Astrocyte (in vitro differentiated cells and primary cell): Measurements from ENCODE around the gene SPATC1L. TPM values are rescaled to one million over a fixed set of nuclear protein-coding genes. Genes with fewer than 3 reads are reported as not detected.

Experiments used
- DNase-seq: peaks from one replicate; pipeline ENCODE4 v3.0.0-alpha.2; 2010; ENCODE audit warnings: low read depth
- FAIRE-seq: peaks from 2 replicates; lab custom pipeline; 2011; peaks lifted over from hg19 to GRCh38; lab: Jason Lieb, UNC
- H2AFZ ChIP-seq: 2 replicates; pipeline ENCODE4 v1.6.0; 2012; ENCODE audit warnings: low read depth, low read length, inconsistent platforms
- H3K27ac ChIP-seq: 2 replicates; pipeline ENCODE4 v1.5.1; 2011; ENCODE audit warnings: low read depth, low read length, inconsistent platforms
- H3K27me3 ChIP-seq: 2 replicates; pipeline ENCODE4 v1.6.0; 2011; ENCODE audit warnings: low read length, inconsistent platforms; ENCODE audit not compliant: insufficient read depth
- H3K36me3 ChIP-seq: 2 replicates; pipeline ENCODE4 v1.5.1; 2011; ENCODE audit warnings: low read length, inconsistent platforms; ENCODE audit not compliant: insufficient read depth
- H3K4me1 ChIP-seq: 2 replicates; pipeline ENCODE4 v1.5.1; 2011; ENCODE audit warnings: low read length, inconsistent platforms; ENCODE audit not compliant: insufficient read depth
- H3K4me2 ChIP-seq: 2 replicates; pipeline ENCODE4 v1.6.0; 2012; ENCODE audit warnings: low read length, inconsistent platforms
- H3K4me3 ChIP-seq: 2 replicates; pipeline ENCODE4 v1.5.1; 2011; ENCODE audit warnings: low read depth, mild to moderate bottlenecking, low read length, inconsistent platforms; ENCODE audit not compliant: insufficient read depth
- H3K79me2 ChIP-seq: 2 replicates; pipeline ENCODE4 v1.6.0; 2012; ENCODE audit warnings: mild to moderate bottlenecking, low read length, inconsistent platforms; ENCODE audit not compliant: insufficient read depth
- H3K9ac ChIP-seq: 2 replicates; pipeline ENCODE4 v1.6.0; 2012; ENCODE audit warnings: mild to moderate bottlenecking, low read length, inconsistent platforms
- H3K9me3 ChIP-seq: 2 replicates; pipeline ENCODE4 v1.5.1; 2012; ENCODE audit warnings: low read depth, mild to moderate bottlenecking, low read length, inconsistent platforms; ENCODE audit not compliant: insufficient read depth
- H4K20me1 ChIP-seq: 2 replicates; pipeline ENCODE4 v1.6.0; 2012; ENCODE audit warnings: low read length, inconsistent platforms; ENCODE audit not compliant: insufficient read depth
- H3K27ac Mint-ChIP-seq: one replicate; pipeline ENCODE4 v1.8.0; 2021; ENCODE audit warnings: mild to moderate bottlenecking, mixed read lengths; ENCODE audit not compliant: unreplicated experiment
- H3K27me3 Mint-ChIP-seq: one replicate; pipeline ENCODE4 v1.8.0; 2021; ENCODE audit warnings: low read depth, mixed read lengths; ENCODE audit not compliant: unreplicated experiment
- H3K36me3 Mint-ChIP-seq: one replicate; pipeline ENCODE4 v1.8.0; 2021; ENCODE audit warnings: low read depth, mixed read lengths; ENCODE audit not compliant: unreplicated experiment
- H3K4me1 Mint-ChIP-seq: one replicate; pipeline ENCODE4 v1.8.0; 2021; ENCODE audit warnings: low read depth, mixed read lengths; ENCODE audit not compliant: unreplicated experiment
- H3K4me3 Mint-ChIP-seq: one replicate; pipeline ENCODE4 v1.8.0; 2021; ENCODE audit warnings: mild to moderate bottlenecking, moderate library complexity, mixed read lengths; ENCODE audit not compliant: unreplicated experiment
- H3K9me3 Mint-ChIP-seq: one replicate; pipeline ENCODE4 v1.8.0; 2021; ENCODE audit warnings: mild to moderate bottlenecking, mixed read lengths; ENCODE audit not compliant: unreplicated experiment
- EZH2 ChIP-seq: IDR thresholded peaks from 2 replicates; pipeline ENCODE4 v1.6.1; 2012; ENCODE audit warnings: mild to moderate bottlenecking, low read length, inconsistent platforms; ENCODE audit not compliant: insufficient read depth
- total RNA-seq: library from RNA; stranded (reverse); gene quantifications from 2 replicates; pipeline ENCODE4 v1.2.1, GENCODE V29; 2021
- TF ChIP-seq, protein P1 (sequence below): IDR thresholded peaks from 2 replicates; pipeline ENCODE4 v1.5.1; 2011; ENCODE audit warnings: low read depth, mild to moderate bottlenecking, inconsistent platforms, low read length, moderate library complexity; ENCODE audit not compliant: insufficient read depth

SPATC1L gene
- total RNA-seq, 1 donor from 2014 or later = 17.8 TPM

DNA sequence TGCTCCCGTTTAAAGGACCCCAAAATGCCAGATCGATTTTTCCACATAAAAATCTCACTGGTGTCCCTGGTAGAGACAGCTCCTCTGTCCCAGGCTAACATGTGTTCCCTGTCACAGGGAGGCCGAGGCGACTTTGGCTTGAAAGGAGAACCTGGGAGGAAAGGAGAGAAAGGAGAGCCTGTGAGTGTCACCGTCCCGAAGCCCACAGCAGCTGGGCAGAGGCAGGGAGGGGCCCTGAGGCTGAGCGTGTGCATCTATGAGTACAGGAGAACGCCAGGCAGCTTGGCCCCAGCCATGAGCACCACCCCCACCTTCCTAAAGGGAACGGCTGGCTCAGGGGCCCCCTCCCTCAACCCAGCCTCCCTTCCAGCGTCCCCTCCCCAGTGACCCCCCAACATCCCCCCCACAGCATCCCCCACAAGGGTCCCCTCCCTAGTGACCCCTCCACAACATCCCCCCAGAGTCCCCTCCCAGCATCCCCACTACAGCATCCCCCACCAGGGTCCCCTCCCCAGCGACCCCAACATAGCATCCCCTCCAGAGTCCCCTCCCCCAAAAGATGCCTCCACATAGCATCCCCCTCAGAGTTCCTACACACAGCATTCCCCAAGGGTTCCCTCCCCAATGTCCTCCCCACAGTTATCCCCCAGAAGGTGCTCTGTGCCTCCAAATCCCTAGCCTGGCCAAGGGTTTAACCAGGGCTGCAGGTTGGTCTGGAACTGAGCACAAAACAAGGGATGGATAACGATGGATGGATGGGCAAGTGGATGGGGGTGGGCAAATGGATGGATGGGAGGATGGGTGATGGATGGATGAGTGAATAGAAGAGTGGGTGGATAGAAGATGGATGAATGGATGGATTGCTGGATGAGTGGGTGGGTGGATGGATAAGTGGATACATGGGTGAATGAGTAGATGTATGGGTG is 61.2 kb downstream of the SPATC1L start:
- Histone ChIP-seq H2AFZ (no peak overlapping the region), H3K27me3 (no peaks in the 10 kb centered on the region), H3K4me3 (no peak overlapping the region), H3K36me3 (peaks cover 23% of the 10 kb centered on the region), H4K20me1 (peaks cover 87% of the 10 kb centered on the region), H3K79me2 (peaks cover 42% of the 10 kb centered on the region), H3K27ac (peak overlapping the region; percentile 78), H3K4me1 (peaks cover 26% of the 10 kb centered on the region), H3K9ac (peak overlapping the region; percentile 57), H3K9me3 (no peaks in the 10 kb centered on the region), H3K4me2 (no peak overlapping the region)
- no peak for TF ChIP-seq EZH2
- TF ChIP-seq, protein P1, sequence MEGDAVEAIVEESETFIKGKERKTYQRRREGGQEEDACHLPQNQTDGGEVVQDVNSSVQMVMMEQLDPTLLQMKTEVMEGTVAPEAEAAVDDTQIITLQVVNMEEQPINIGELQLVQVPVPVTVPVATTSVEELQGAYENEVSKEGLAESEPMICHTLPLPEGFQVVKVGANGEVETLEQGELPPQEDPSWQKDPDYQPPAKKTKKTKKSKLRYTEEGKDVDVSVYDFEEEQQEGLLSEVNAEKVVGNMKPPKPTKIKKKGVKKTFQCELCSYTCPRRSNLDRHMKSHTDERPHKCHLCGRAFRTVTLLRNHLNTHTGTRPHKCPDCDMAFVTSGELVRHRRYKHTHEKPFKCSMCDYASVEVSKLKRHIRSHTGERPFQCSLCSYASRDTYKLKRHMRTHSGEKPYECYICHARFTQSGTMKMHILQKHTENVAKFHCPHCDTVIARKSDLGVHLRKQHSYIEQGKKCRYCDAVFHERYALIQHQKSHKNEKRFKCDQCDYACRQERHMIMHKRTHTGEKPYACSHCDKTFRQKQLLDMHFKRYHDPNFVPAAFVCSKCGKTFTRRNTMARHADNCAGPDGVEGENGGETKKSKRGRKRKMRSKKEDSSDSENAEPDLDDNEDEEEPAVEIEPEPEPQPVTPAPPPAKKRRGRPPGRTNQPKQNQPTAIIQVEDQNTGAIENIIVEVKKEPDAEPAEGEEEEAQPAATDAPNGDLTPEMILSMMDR = no peak
- Mint-ChIP-seq H3K4me1 (peaks cover 4% of the 10 kb centered on the region), H3K36me3 (peaks cover 5% of the 10 kb centered on the region), H3K4me3 (no peak overlapping the region), H3K9me3 (no peaks in the 10 kb centered on the region), H3K27me3 (no peaks in the 10 kb centered on the region), H3K27ac (no peak overlapping the region)
- no peak for FAIRE-seq
- DNase-seq = no peak

DNA sequence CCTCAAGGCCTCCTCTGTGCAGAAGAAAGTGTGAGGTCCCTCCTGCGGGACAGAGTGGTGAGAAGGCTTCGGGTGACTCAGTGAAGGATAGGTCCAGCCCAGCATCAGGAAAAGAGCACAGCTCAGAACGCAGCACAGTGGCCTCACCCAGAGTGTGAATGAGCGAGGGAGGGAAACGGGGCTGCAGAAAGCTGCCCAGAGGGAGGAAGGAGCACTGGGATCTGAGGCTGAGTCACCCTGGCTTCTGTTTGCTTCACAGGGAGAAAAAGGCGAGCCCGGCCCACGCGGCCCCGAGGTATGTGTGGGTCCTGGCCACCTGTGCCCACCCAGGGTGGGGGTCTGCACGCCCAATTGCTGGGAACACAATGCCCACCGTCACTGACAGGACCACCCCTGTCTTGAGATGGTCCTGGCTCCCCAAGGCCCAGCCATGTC is 62.0 kb downstream of the SPATC1L start:
- Mint-ChIP-seq H3K9me3 (no peaks in the 10 kb centered on the region), H3K27ac (no peak overlapping the region), H3K27me3 (no peaks in the 10 kb centered on the region), H3K4me1 (peaks cover 4% of the 10 kb centered on the region), H3K4me3 (no peak overlapping the region), H3K36me3 (peaks cover 3% of the 10 kb centered on the region)
- peak overlapping the region; percentile 78 for H3K27ac ChIP-seq
- no peak overlapping the region for H3K4me3 ChIP-seq
- H3K4me2 ChIP-seq = peak overlapping the region; percentile 42
- TF ChIP-seq, protein P1 = no peak
- TF ChIP-seq EZH2 = no peak
- FAIRE-seq = no peak
- H3K36me3 ChIP-seq = peaks cover 18% of the 10 kb centered on the region
- H3K4me1 ChIP-seq = peaks cover 26% of the 10 kb centered on the region
- peak overlapping the region; percentile 57 for H3K9ac ChIP-seq
- H3K79me2 ChIP-seq = peaks cover 47% of the 10 kb centered on the region
- H4K20me1 ChIP-seq = peaks cover 86% of the 10 kb centered on the region
- H3K27me3 ChIP-seq = no peaks in the 10 kb centered on the region
- peak; percentile 92 for DNase-seq
- H2AFZ ChIP-seq = no peak overlapping the region
- H3K9me3 ChIP-seq = no peaks in the 10 kb centered on the region
